ENCODE results near the gene PREX1.
"Not testable (repeated sequence)": the region's sequence is repeated elsewhere in the genome, so short reads cannot be mapped to it uniquely, and the experiment has no call there.

The PREX1 gene

DNA sequence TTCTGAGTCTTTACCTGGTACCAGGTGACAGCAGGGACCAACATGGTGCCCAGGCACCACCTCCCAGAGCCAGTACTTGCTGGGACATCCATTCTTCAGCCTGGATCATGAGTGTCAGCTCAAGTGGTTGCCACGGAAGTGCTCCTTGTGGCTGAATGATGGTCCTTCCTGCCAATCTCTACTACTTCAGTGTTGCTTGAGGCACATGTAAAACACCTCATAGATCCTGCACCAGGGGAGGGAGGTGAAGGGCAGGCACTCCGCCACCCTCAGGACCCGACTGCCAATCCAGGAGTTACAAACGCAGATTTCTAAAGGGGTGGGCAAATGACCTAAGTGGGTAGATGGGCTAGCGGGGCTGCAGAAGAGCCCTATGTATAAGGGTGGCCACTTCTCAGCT lies 226.0 kb downstream of the PREX1 start:
- no peak for DNase-seq (ENCODE audit: low read depth)

DNA sequence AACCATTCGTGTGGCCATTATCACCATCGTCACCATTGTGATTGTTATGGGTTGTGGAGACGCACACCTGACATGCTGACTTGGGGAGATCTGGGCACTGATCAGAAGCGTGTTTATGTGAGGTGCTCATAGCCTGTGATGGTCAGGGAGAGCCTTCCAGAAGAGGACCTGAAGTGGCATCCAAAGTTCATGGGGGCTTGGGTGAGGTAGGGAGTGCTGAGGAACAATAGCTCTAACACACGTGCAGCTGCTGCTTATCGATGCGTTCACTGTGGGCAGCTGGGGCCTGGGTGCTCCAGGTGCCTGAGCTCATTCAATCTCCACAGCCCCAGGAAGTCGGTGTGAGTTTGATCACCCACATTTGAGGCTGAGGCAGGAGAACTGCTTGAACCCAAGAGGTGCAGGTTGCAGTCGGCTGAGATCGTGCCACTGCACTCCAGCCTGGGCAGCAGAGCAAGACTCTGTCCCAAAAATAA lies 227.3 kb downstream of the PREX1 start:
- no peak for DNase-seq (ENCODE audit: low read depth)

DNA sequence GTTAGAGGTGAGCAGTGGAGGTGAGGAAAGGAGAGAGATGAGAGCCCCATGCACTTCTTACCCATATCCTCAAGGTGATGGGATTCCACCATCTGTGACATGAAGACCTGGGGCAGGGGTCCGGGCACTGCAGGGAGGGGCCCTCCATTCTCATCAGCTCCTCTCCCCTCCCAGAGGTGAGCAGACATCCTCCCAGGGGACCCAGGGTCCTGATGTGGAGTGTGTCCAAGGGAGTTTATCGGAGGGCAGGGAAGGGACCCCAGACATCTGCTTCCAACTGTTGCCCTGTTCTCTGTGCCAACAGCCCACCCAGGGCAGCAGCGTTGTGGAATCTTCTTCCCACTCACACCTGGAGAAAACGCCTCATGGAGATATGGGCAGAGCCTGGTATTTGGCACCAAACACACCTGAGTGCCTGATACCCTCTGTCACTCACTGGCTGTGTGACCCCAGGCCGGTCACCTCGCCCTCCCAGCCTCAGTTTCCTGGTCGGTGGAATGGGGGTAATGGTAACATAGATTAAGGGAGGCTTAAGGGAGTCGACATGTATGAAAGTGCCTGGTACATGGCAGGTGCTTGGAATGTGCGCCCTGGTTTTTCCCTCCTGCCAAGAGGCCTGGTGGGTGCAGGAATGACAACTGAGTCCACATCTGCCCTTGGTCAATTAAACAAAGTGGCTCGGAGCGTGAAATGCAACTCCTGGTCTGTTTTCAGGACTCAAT lies 227.9 kb downstream of the PREX1 start:
- DNase-seq (ENCODE audit: low read depth), result no peak

DNA sequence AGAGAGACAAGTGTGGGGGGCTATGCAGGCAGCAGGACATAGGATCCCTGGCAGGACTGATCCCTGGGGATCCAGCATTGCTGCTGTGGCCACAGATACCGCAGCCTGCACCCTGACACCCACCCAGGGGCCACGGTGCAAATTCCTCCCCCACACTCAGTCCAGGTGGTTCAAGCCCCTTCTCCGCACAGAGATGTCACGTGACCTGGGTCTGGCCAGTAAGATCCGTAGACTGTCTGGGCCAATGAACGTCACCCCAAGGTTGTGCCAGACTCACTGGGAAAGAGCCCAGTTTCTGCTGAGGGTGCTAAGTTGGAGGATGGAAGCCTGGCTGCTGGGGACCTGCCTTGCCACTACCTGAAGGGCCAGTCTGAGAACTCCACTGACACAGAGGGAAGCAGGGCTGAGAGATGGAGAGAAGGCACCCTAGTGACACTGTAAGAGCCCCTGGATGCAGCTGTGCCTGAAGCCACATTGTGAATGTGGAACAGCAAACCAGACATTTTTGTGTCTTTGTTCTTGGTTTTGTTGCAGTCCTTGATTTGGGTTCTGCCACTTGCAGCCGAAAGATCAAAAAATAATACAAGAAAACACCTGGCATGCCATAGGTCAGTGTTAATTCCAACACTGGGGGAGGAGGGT lies 228.6 kb downstream of the PREX1 start:
- no peak for DNase-seq (ENCODE audit: low read depth)

DNA sequence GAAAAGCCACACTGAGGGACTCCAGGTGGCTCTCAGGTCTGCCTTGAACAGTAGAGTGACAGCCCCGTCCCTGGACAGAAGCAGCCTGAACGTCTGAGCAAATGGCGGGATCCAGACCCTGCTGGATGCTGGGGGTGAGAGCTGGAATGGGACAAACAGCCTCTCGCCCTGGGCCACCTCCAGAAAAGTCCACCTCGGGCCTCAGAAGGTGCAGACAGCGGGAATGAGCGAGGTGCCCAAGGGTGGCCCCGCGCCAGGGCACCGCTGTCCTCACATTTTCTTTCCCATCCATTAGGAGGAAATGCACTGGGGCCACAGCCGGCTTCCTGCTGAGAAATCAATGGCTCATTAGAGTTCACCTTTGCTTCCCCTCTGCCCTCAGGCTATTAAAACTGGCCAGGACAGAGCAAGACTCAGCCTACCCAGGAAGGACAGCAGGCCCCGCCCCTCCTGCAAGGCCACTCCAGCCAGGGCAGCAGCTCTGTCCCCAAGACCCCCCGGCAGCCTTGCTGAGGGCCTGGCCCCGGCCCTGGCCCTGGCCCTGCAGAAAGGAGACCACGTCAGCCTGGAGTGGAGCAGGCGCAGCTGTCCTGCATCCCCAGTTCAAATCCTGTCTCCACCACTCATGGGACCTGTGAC lies 229.4 kb downstream of the PREX1 start:
- not testable (repeated sequence) for DNase-seq (ENCODE audit: low read depth)

DNA sequence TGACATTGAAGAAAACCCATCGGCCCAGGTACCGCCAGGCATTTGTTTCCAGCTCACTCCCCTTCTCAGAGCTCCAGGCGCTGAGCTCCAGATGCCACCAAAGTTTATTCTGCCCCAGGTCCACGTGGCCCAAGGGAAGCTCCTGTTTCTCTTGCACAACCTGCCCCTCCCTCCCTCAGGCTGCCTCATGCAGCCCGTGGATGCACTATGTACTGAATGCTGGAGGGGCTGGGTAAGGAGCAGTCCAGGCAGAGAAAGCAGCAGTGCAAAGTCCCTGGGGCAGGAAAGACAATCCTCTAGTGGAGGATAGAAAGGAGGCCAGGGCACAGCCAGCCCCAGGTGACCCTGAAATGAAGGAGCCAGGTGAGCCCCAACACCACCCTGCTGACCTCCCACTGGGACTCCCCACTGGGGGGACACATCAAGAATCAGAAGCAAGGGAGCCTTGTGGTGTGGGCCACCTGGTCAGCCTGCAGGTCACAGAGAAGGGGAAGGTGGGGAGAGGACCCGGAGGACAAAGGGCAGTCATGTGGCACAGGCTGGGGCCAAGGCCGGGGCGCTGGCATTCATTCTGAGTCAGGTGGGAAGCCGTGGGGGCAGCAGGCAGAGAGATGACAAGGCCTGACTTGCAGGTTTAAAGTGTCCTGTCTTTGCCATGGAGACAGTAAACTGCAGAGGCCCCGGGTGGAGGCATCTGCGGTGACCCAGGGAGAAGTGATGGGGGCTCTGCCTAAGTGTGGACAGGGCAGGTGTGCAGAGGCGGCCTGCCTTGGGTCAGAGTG lies 230.1 kb downstream of the PREX1 start:
- DNase-seq (ENCODE audit: low read depth), result no peak

DNA sequence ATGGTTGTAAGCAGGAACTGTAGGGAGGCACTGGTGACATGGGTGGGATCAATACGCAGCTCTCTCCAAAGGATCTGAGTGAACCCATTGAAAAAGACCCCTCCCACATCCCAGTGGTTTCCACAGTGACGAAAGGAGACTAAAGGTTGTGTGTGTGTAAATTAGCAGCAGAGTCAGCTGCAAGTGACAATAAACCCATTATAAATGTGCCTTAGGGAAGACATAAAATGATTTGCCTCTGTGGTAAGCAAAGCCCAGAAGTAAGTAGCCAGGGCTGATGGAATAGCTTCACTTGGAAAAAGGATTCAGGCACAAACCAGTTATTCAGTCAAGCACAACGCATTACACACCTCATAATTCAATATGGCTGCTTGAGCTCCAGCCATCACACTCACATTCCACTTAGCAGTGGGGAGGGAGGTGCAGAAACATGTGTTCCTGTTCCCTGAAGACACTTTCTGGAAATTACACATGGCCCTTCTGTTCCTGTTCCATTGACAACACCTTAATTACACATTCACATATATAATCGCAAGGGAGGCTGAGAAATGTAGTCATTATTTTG lies 231.4 kb downstream of the PREX1 start:
- no peak for DNase-seq (ENCODE audit: low read depth)

DNA sequence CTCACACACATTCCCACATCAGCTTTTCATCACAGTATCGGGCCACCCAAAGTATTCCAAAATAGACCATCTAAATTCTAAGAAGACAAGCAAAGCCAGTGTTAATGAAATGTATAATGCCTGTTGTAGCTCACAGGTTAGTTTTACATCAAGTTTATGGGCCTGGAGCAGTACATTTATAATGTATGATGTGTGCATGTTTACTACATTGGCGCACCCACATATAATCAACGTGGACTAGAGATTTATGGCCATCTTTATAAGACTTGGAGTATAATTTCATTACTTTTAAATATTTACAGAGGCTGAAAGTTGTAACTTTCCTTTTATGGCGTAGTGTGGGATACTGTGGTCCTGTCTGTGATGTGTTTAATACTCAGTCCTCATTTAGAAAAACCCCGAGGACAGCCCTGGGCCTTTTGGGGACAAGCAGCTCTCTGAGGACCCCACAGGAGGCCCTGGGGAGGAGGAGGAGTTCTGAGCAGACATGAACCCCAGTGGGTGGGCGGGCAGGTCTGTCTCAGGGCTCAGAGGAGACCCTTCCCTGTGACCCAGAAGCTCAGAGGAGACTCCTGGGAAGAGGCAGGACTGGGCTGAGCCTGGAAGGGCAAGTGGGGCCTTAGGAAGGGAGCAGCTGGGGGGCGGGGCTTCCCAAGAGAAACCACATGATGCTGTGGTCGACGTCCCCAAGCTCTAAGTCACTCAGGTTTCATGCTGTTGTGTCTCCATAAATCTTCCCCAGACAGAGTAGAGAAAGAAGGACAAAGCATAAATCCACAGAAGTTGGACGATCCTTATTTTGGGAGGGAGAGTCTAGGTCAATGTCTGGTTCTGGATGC lies 232.1 kb downstream of the PREX1 start:
- no peak for DNase-seq (ENCODE audit: low read depth)

DNA sequence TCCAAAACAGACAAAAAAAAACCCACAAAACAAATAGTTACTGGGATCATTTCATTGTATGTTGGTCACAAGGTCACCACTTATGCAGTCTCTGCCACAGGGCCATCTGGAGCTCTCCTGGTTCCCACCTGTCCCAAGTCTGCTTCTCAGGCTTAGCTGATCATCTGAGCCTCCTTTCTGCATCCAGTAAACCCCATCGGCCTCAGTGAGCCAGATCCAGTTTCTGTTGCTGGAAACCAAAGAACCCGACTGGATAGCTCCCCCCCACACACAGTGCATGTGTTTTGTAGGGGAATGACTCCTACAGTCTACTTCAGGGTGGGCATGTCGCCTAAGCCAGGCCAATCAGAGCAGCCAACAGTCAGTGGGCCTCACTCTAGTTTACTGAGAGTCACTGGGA lies 233.3 kb downstream of the PREX1 start:
- DNase-seq (ENCODE audit: low read depth), result no peak

DNA sequence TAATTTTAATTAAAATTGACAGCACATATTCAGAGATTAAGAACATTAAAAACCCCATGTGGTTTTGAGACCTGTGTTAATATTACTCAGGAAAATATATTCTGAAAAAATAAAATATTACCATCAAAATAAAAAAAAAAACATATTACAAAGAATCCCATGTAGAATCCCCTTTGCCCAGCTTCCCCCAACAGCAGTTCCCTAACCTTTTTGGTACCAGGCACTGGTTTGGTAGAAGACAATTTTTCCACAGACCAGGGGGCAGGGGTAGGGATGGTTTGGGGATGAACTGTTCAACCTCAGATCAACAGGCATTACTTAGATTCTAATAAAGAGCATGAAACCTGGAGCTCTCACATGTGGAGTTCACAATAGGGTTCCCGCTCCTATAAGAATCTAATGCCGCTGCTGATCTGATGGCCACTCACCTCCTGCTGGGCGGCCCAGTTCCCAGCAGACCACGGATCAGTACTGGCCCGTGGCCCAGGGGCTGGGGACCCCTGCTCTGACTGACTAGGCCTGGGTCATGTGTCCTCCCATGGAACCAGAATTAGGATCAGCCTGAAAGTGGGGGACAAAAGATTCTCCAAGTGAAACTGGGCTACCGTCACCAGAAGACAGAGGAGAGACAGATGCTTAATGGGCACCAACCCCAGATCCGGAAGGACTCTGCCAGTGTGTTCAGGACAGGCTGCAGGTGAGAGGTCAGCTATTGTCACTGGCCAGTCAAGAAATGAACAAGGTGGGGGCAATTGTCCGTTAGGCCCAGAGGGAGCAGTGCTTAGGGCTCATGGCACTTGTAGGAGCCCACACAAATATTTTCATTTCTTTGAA lies 235.5 kb downstream of the PREX1 start:
- no peak for DNase-seq (ENCODE audit: low read depth)

DNA sequence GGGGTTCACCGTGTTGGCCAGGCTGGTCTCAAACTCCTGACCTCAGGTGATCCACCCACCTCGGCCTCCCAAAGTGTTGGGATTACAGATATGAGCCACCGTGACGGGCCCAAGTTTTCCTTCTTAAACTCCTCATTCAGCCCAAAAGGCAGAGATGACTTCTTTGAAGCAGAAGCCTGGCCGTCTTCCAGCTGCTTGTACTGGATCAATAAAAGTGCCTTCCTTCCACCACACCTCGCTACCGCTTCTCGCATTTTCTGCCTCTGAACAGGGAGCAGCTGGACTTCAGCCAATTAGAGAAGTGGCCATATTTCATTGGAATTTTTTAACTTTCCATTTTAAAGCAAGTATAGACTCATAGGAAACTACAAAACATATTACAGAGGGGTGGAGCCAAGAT lies 241.1 kb downstream of the PREX1 start:
- DNase-seq (ENCODE audit: low read depth), result no peak

DNA sequence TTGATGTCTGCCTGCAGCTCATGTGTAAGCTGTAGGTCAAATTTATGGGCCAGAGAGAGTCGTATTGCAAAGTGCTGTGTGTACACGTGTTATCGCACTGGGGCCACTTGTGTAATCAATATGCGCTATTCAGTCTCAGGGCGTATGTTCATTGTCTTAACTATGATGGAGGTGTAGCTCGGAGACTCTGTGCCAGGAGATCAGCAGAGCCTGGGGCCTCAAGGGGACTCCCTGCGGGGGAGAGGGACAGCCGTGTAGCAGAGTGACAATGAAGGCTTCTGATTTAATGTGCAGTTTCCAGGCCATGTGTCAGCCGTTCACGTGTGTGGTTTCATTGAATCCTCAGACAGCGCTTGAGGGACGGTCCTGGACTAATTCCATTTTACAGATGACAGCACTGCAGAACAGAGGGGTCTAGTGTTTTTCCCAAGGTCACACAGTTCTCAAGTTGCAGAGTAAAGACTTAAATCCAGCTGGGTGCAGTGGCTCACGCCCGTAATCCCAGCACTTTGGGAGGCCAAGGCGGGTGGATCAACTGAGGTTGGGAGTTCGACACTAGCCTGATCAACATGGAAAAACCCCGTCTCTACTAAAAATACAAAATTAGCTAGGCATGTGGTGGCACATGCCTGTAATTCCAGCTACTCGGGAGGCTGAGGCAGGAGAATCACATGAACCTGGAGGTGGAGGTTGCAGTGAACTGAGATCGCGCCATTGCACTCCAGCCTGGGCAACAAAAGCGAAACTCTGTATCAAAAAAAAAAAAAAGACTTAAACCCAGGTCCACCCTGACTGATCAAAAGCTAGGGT lies 242.5 kb downstream of the PREX1 start:
- DNase-seq (ENCODE audit: low read depth), result no peak

DNA sequence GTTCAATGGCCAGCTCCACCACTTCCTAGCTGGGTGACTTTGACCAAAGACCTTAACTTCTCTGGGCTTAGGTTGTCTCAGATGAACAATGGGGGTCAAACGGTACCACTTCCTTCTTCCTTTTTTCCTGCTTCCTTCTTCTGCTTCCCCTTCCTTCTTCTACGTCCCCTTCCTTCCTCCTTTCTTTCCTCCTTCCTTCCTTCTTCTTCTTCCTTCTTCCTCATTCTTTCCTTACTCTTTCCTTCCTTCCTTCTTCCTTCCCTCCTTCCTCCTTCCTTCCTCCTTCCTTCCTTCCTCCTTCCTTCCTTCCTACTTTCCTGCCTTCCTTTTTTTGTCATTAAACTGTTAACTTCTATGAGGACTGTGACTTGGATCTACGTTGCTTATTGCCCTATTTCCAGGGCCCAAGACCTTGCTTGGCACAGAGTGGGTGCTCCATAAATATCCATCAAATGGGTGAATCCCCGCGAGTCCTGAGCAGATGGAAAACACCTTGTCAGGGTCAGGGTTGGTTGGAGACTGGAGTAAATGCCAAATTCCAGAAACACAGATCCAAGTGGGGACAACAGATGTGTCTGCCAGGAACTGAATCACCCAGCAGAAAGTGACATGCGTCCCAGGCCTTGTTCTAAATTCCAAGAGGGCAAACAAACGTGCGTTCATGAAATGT lies 243.3 kb downstream of the PREX1 start:
- no peak for DNase-seq (ENCODE audit: low read depth)

DNA sequence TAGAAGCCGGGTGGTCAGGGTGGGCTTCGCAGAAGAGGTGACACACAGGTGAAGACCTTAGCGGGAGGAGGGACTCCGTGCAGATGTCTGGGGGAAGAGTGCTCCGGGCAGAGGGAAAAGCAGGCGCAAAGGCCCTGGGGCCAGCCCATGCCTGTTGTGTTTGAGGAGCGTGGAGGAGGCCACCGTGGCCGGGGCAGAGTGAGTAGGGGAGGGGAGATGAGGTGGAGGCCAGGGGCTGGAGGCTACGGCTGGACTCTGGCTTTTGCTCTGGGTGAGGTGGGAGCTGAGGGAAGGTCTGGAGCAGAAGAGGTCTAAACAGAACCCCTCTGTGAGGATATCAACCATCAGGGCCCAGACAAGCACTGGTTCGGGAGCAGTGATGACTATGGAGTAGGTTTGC lies 244.0 kb downstream of the PREX1 start:
- DNase-seq (ENCODE audit: low read depth), result no peak

DNA sequence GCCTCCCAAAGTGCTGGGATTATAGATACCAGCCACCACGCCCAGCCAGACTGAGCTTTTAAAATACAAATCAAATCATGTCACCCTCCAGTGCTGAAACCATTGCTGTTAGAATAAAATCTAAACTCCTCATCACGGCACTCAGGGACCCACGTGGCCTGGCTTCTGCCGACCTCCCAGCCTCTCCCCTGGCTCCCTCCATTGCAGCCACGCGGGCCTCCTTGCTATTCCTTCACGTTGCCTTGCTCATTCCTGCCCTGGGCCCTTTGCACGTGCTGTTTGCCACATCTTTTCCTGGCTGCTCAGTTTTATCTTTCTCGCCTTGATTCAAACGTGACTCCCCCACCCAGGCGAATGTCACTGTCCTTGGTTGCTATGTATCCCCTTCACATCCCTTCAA lies 244.6 kb downstream of the PREX1 start:
- DNase-seq (ENCODE audit: low read depth), result no peak

DNA sequence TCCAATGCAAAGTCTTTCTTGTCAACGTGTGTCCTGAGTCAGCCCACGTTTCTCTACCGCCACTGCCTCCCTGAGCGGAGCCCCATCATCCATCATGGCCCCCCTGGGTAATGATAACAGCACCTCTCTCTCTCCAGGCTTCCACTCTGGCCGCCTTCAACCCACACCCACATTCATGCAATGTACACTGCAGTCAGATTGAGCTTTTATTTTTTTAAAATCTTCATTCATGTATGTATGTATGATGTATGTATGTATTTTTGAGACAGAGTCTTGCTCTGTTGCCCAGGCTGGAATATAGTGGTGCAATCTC lies 245.2 kb downstream of the PREX1 start:
- no peak for DNase-seq (ENCODE audit: low read depth)

DNA sequence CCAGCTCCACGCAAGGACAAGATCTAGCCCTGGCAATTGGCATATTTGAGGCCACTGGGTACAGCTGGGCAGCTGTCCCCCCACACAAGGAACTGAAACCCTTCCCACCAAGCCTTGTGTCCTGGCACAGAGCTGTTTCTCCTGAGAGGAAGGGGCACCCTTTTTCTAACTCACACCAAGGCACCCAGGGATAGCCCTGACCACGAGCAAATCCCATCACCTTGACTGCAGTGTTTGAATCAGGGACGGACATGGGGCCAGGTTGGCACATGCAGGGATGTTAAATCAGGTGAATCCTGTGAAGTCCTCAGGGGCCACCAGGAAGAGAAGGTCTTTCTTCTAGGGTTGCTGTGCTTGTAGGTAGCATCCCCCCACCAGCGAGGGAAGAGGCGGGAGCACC lies 246.6 kb downstream of the PREX1 start:
- no peak for DNase-seq (ENCODE audit: low read depth)

DNA sequence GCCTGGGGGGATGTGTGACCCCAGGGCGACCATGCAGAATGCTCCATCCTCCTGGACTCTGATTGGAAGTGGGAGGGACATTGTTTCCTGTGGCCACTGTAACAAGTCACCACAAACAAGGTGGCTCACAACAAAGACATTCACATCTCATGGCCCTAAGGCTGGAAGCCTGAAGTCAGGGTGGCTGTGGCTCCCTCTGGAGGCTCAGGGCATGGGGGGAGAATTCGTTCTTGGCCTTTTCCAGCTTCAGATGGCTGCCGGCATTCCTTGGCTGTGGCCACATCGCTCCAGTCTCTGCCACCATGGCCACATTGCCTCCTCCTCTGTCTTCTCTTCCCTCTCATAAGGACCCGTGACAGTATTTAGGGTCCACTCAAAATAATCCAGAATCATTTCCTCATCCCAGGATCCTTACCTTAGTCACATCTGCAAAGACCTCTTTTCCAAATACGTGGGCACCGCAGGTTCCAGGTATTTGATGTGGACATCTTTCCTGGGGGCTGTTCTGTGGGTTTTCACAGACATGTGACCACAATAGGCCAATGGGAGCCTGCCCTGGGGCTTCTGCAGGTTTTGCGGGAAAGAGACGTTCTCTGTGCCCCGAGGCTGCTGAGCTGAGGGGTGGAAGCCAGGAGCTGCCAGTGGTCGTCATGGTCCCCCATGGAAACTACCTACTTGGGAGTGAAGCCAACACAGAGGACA lies 249.3 kb downstream of the PREX1 start:
- DNase-seq (ENCODE audit: low read depth), result no peak

DNA sequence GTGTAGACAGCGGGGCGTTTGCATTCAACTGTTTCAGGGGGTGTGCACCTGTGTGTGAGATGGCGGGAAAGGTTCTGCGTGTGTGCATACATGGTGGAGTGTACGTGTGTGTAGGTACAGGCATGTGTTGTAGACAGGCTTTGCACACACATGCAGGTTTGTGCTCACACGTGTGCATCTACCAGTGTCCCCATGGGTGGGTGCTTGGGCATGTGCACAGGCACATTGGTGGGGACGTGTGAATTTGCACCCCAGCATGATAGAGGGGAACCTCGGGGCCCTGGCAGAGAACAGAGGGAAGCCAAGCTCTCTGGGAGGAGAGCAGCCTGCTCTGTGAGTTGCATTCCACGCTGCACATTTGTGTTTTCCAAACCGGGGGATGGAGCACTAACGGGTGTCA lies 250.2 kb downstream of the PREX1 start:
- DNase-seq (ENCODE audit: low read depth), result no peak
